Measurements from ENCODE around the gene MUC4. TPM values are rescaled to one million over a fixed set of nuclear protein-coding genes. Genes with fewer than 3 reads are reported as not detected.

The MUC4 gene
- total and polyA plus RNA-seq, 2 of the 4 experiments (the other 2 are of a cell fraction) = not detected

DNA sequence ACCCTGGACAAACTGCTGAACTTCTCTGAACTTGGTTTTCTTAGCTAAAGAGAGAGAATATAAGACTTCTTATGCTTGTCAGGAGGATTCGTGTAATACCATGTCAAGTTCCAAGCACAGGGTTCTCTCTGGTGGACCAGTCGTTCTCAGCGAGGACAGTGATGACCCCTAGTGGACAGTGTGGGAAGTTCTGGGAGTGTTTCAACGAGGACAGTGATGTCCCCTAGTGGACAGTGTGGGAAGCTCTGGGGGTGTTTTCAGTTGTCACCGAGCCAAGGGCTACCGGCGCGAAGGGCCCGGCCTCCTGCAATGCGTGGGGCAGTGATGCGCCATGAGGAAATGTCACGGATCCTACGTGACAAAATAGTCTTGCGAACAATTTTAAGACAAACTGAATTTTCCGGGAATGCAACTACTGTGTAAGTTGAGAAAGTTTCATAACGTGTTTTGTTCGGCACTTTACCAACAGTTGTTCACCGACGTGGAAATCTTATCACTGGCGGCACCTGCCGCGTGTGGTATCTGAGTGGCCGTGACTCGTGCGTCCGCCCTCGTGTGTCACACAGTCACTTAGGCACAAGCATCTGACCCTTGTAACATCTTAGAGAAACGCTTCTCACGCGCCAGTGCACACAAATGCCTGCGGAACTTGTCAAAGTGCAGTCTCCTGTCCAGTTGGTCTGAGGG lies 39.3 kb upstream of the MUC4 start:
- no peak overlapping the region for H2AK5ac ChIP-seq (ENCODE audit: low read depth, low read length)
- no peak overlapping the region for H3K18ac ChIP-seq (ENCODE audit: low read depth, low read length)
- peaks cover 8% of the 10 kb centered on the region; the same call in 1 of the 2 replicates for H3K27me3 ChIP-seq (ENCODE audit: control insufficient read depth, insufficient read depth, low read length)
- no peak overlapping the region for H3K56ac ChIP-seq (ENCODE audit: extremely low read depth, insufficient read depth, low read length)
- BruUV-seq (replicated peaks) = no TSS peak
- no peak overlapping the region for H2BK20ac ChIP-seq (ENCODE audit: low read depth, low read length)
- no peak overlapping the region for H4K91ac ChIP-seq (ENCODE audit: insufficient read depth, low read depth, low read length)
- no peak overlapping the region for H4K8ac ChIP-seq (ENCODE audit: low read depth in 2 of 2, low read length in 2 of 2)
- ChIA-PET CTCF (interaction anchor here (0.5 to 1.7 kb wide), 11 partner anchors 8 to 410 kb away, joined by 3 to 6 read pairs (median 4); no protein-coding TSS in a partner anchor), POLR2A (ENCODE audit: unreplicated experiment) (no interaction called here)
- intact Hi-C loops (cut with micrococcal nuclease) (loop anchor here (5.0 kb wide), 2 partner anchors 141 to 346 kb away; no protein-coding TSS in a partner anchor), dilution Hi-C loops (cut with HindIII; ENCODE audit: low sequenced_read_pairs, unreplicated experiment) (no loop called here), in situ Hi-C loops (cut with MboI; ENCODE audit: low sequenced_read_pairs) (no loop called here)
- no peak overlapping the region for H2AK9ac ChIP-seq (replicated peaks; ENCODE audit: low read depth, low read length, poor library complexity)
- H3K79me1 ChIP-seq (ENCODE audit: low read depth in 1 of 2, low read length in 2 of 2) = no peaks in the 10 kb centered on the region
- H4K5ac ChIP-seq (ENCODE audit: low read depth, low read length) = no peak overlapping the region
- H3K9me3 ChIP-seq (ENCODE audit: control insufficient read depth, insufficient read depth, low read length) = no peaks in the 10 kb centered on the region
- H3K23ac ChIP-seq (ENCODE audit: low read depth, low read length) = no peak overlapping the region
- no peaks in the 10 kb centered on the region for H4K20me1 ChIP-seq (ENCODE audit: insufficient read depth, low read length)
- peaks cover 2% of the 10 kb centered on the region; the same call in 1 of the 2 replicates for H3K9me1 ChIP-seq (ENCODE audit: insufficient read depth, low read length)
- no peak overlapping the region for H2BK5ac ChIP-seq (ENCODE audit: low read depth, low read length, poor library complexity, severe bottlenecking)
- 42% methylated on average over 12 of the region's 31 CpGs; no CpG with 5 or more reads in 1 of the 2 experiments for WGBS, 2 experiments (ENCODE audit: extremely low coverage in 2 of 2, insufficient read length in 1 of 2)
- H3K4me2 ChIP-seq (ENCODE audit: low read depth, low read length) = peak overlapping the region; percentile 9; the same call in 1 of the 2 replicates
- peak overlapping the region; percentile 2 for H2AFZ ChIP-seq (replicated peaks; ENCODE audit: low read length, poor library complexity)
- H3K4ac ChIP-seq (ENCODE audit: low read depth, low read length) = no peak overlapping the region
- no peak overlapping the region for H3K14ac ChIP-seq (replicated peaks; ENCODE audit: low read depth, low read length)
- H3K4me1 ChIP-seq (ENCODE audit: control insufficient read depth, insufficient read depth, low read length) = 0 out of 2 replicates have a peak, but pooled peaks cover 2% of the 10 kb centered on the region
- H3K9ac ChIP-seq (ENCODE audit: low read depth, low read length) = no peak overlapping the region
- DNase-seq = peak; percentile 89
- ATAC-seq (ENCODE audit: low read depth) = peak; percentile 99
- H2BK120ac ChIP-seq (ENCODE audit: low read depth, low read length) = no peak overlapping the region
- no peak overlapping the region for H3K27ac ChIP-seq (ENCODE audit: insufficient read depth, low read length)
- H3K4me3 ChIP-seq (ENCODE audit: insufficient read depth, low read depth, low read length) = no peak overlapping the region
- H3K36me3 ChIP-seq (ENCODE audit: control insufficient read depth, insufficient read depth, low read length) = no peaks in the 10 kb centered on the region
- no peak overlapping the region for H2BK15ac ChIP-seq (ENCODE audit: low read depth, low read length)
- TF ChIP-seq POLR2A (IDR thresholded peaks at IDR 0.05; ENCODE audit: low read depth, low read length) (no peak), CEBPB (IDR thresholded peaks at IDR 0.05; ENCODE audit: low read depth, low read length) (no peak), RAD21 (IDR thresholded peaks at IDR 0.05; ENCODE audit: low read length) (peak; percentile 98), RCOR1 (IDR thresholded peaks at IDR 0.05; ENCODE audit: insufficient replicate concordance, low read length) (no peak), NFE2L2 (IDR thresholded peaks at IDR 0.05; ENCODE audit: low read depth, low read length) (0 out of 2 replicates have a peak, but pooled peaks have one; percentile 2), BHLHE40 (IDR thresholded peaks at IDR 0.05; ENCODE audit: low read depth, low read length) (no peak), MAZ (IDR thresholded peaks at IDR 0.05; ENCODE audit: borderline replicate concordance, low read depth, low read length) (peak; percentile 41; the same call in 1 of the 2 replicates), SMC3 (IDR thresholded peaks at IDR 0.05; ENCODE audit: low read depth, low read length) (peak; percentile 97), CHD1 (IDR thresholded peaks at IDR 0.05; ENCODE audit: low read depth, low read length) (no peak), MXI1 (IDR thresholded peaks at IDR 0.05; ENCODE audit: borderline replicate concordance, low read depth, low read length) (no peak), MAFK (IDR thresholded peaks at IDR 0.05; ENCODE audit: low read depth, low read length) (peak; percentile 6; the same call in 1 of the 2 replicates), RFX5 (IDR thresholded peaks at IDR 0.05; ENCODE audit: low read depth, low read length) (peak; percentile 89), FOS (IDR thresholded peaks at IDR 0.05; ENCODE audit: low read depth, low read length) (no peak)
- TF ChIP-seq, protein P1, sequence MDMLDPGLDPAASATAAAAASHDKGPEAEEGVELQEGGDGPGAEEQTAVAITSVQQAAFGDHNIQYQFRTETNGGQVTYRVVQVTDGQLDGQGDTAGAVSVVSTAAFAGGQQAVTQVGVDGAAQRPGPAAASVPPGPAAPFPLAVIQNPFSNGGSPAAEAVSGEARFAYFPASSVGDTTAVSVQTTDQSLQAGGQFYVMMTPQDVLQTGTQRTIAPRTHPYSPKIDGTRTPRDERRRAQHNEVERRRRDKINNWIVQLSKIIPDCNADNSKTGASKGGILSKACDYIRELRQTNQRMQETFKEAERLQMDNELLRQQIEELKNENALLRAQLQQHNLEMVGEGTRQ (IDR thresholded peaks at IDR 0.05; ENCODE audit: low read depth, low read length) = no peak
- TF ChIP-seq, protein P2, sequence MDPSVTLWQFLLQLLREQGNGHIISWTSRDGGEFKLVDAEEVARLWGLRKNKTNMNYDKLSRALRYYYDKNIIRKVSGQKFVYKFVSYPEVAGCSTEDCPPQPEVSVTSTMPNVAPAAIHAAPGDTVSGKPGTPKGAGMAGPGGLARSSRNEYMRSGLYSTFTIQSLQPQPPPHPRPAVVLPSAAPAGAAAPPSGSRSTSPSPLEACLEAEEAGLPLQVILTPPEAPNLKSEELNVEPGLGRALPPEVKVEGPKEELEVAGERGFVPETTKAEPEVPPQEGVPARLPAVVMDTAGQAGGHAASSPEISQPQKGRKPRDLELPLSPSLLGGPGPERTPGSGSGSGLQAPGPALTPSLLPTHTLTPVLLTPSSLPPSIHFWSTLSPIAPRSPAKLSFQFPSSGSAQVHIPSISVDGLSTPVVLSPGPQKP (IDR thresholded peaks at IDR 0.05; ENCODE audit: borderline replicate concordance, low read depth, low read length) = no peak

Data from IMR-90 (cell line).